Left kidney (tissue), 8 donors: ENCODE measurements around the gene LTB4R2. TPM values are rescaled to one million over a fixed set of nuclear protein-coding genes. Genes with fewer than 3 reads are reported as not detected.

Source experiments
- DNase-seq: peaks from one replicate; pipeline ENCODE4 v3.0.0-alpha.2; 2013
- long read RNA-seq, 8 donors: transcript quantifications; one replicate each; lab custom pipeline, GENCODE V29; 2026
- polyA plus RNA-seq: library from polyadenylated mRNA; unstranded; fragments of 120-200 nt; gene quantifications from one replicate; pipeline ENCODE4 v1.2.1, GENCODE V29; 2013; ENCODE audit not compliant: insufficient read length

LTB4R2 gene, protein sequence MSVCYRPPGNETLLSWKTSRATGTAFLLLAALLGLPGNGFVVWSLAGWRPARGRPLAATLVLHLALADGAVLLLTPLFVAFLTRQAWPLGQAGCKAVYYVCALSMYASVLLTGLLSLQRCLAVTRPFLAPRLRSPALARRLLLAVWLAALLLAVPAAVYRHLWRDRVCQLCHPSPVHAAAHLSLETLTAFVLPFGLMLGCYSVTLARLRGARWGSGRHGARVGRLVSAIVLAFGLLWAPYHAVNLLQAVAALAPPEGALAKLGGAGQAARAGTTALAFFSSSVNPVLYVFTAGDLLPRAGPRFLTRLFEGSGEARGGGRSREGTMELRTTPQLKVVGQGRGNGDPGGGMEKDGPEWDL
- 4.6 TPM for polyA plus RNA-seq
- long read RNA-seq, donor 1, transcript LTB4R2-202 (1 exons, 3,092 nt): major isoform, 21 of 21 reads
- long read RNA-seq, donor 1, partial matches to known transcripts: 0 of 21 reads
- long read RNA-seq, donor 1, other reads (novel, unspliced or antisense): 0 of 21 reads
- long read RNA-seq, donor 2, transcript LTB4R2-202 (1 exons, 3,092 nt): major isoform, 8 of 8 reads
- long read RNA-seq, donor 2, partial matches to known transcripts: 0 of 8 reads
- long read RNA-seq, donor 2, other reads (novel, unspliced or antisense): 0 of 8 reads
- long read RNA-seq, donor 3, transcript LTB4R2-202 (1 exons, 3,092 nt): major isoform, 8 of 8 reads
- long read RNA-seq, donor 3, partial matches to known transcripts: 0 of 8 reads
- long read RNA-seq, donor 3, other reads (novel, unspliced or antisense): 0 of 8 reads
- long read RNA-seq, donor 4, partial matches to known transcripts: 0 of 1 reads
- long read RNA-seq, donor 4, other reads (novel, unspliced or antisense): 0 of 1 reads
- long read RNA-seq, donor 5, transcript LTB4R2-202 (1 exons, 3,092 nt): major isoform, 5 of 5 reads
- long read RNA-seq, donor 5, partial matches to known transcripts: 0 of 5 reads
- long read RNA-seq, donor 5, other reads (novel, unspliced or antisense): 0 of 5 reads
- long read RNA-seq, donor 6, transcript LTB4R2-202 (1 exons, 3,092 nt): major isoform, 8 of 8 reads
- long read RNA-seq, donor 6, partial matches to known transcripts: 0 of 8 reads
- long read RNA-seq, donor 6, other reads (novel, unspliced or antisense): 0 of 8 reads
- long read RNA-seq, donor 7, transcript LTB4R2-202 (1 exons, 3,092 nt): major isoform, 11 of 11 reads
- long read RNA-seq, donor 7, partial matches to known transcripts: 0 of 11 reads
- long read RNA-seq, donor 7, other reads (novel, unspliced or antisense): 0 of 11 reads
- long read RNA-seq, donor 8, partial matches to known transcripts: 0 of 2 reads
- long read RNA-seq, donor 8, other reads (novel, unspliced or antisense): 0 of 2 reads

DNA sequence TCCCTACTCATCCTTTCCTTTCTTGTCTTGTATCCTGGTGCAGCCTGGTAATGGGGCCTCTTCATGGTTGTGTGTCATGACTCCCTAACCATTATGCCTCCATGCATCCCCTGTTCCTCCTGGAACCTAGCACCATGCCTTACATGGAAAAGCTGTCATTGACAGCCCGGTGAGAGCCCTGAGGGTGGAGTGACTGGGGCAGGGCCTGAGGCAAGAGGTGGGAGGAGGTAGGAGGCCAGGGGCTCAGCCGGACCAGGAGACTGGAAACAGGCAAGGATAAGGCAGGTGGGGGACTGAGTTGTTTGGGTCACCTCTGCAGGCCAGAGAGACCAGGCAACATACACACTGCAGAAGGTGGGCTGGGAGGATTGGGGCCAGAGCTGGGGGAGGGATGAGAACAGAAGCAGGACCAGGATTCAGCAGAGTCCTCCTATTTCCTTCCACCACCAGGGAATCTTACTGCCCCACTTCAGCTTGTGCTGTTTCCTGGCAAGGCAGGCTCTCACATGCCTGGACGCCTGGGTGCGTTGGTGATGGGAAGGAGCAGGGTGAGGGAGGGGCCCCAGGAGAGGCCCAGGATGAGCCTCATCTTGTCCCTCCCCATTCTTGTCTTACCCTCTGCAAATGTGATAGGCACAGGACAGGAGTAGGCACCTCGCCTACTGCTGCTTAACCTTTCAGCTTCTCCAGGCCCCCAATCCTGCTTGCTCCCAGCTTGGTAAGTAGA lies at the start of gene LTB4R2:
Gene LTB4R2 (plus strand): TSS at position 603 of the 727 bp plus-strand sequence. CDS start 525 bp downstream, outside the sequence.
- DNase-seq: no peak

GRCh38 chr14:24260780-24261157 lies 49.2 kb upstream of the LTB4R2 start:
- no peak for DNase-seq

DNA sequence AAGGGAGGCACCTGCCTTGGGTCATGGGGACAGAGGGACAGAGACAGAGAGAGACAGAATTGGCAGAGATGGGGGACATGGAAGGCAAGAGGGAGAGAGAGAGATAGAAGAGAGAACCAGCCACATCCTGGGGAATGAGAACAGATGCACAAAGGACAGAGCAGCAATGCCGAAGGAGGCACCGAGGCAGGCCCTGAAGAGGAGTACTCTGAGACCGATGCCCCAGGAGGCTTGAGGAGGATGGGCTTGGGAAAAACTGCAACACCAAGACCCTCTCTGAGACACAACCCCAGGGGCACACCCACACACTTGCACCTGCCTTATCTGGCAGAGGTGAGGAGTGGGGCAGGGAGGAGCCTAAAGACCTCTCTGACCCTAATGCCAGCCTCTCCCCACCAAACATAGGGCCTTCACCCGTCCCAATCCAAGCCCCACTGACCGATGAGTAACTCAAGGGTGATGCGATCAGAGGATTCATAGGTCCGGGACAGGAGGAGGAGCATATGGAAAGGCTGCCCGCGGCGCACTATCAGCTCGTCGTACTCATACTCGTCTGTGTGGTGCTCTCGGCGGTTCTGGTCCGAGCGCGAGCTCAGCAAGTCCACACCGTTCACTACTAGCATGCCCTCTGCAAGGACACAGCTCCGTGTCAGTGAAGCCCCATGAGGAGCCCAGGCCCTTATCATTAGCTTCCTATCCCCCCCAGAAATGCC lies 48.5 kb upstream of the LTB4R2 start:
- DNase-seq: no peak

GRCh38 chr14:24261969-24262327 lies 48.0 kb upstream of the LTB4R2 start:
- DNase-seq: no peak

DNA sequence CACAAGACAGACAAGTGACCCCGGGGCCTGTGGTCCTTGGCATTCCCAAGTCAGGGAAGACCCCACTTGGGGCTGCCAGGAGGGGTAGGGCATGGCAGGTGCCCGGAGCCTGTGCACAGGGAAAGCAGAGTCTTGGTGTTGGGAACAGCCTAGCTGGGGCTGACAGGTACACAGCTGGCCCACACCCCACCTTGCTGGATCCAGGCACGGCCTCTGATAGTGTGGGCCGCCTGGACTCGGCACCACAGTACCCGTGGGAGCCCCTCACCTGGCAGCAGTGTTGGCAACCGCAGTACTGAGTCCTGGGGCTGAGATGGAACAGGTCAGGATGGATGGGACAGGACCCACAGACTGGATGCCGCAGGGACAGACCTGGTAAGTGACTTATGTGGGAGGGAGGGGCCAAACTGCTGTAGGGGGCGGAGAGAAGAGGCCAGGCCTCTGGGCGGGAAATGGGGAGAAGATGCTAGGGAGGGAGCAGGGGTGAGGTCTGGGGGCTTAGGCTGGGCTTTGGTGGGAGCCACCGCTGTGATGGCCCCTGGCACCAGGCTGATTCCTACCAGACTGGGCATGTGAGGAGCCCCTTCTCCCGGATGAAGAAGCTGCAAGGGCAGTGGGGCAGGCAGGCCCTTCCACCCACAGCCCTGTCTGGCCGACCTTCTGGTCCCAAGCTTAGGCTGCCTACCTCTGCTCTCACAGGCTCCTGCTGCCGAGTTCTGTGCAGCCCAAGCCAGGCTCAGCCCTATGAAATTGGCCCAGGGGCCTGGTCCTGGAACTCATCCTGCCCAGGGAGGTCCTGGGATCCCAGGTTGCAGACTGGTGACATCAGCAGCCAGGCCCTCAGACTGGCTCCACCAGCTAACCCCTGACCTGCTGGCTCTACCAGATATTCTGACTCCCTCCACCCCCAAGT lies 46.9 kb upstream of the LTB4R2 start, which contains the start of gene TGM1:
Gene TGM1 (minus strand): TSS at position 357 of the 913 bp plus-strand sequence. CDS start 825 bp downstream, outside the sequence.
- DNase-seq: no peak

- no peak for DNase-seq
These were observed 46.1 kb upstream of the LTB4R2 start for GRCh38 chr14:24263848-24264247.

- no peak for DNase-seq
These were observed 45.6 kb upstream of the LTB4R2 start for GRCh38 chr14:24264298-24264697.

GRCh38 chr14:24266344-24267244 lies 43.3 kb upstream of the LTB4R2 start:
- DNase-seq: no peak

DNA sequence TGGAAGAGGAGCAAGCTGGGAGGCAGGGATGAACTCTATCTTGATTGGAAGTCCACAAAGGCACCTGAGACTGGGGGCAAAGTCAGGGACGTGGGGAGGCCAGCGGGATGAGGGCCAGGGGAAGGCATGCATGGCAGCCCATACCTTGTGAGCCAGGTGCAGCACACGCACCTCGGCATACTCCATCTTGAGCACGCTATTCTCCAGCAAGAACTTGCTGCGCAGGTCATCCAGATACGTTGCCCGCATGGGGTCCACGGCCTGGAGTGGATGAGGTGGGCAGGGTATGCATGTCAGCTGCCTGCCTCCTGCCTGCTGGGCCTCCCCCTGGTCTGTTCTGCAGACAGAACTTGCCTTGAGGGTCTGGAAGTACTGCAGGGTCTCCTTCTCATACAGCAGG lies 42.4 kb upstream of the LTB4R2 start:
- DNase-seq: no peak

DNA sequence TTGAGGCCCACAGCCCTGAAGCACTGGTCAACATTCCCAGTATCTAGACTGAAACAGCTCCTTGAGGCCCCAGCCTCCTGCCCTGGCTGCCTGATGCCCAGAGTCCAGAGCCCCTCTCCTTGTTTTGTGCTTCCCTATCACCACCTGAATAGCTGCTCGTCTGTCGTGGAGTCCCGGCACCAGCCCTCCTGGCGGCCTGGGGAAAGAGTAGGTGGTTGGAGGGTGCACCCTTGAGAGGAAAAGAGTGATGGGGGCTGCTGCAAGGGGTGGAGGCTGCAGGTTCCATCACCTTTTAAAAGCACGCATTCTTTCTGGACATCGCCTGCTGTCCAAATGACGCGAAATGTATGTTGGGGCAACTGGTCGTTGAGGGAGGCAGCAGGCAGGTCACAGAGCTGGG lies 41.7 kb upstream of the LTB4R2 start:
- DNase-seq: no peak

GRCh38 chr14:24269368-24269767 lies 40.6 kb upstream of the LTB4R2 start:
- DNase-seq: no peak

DNA sequence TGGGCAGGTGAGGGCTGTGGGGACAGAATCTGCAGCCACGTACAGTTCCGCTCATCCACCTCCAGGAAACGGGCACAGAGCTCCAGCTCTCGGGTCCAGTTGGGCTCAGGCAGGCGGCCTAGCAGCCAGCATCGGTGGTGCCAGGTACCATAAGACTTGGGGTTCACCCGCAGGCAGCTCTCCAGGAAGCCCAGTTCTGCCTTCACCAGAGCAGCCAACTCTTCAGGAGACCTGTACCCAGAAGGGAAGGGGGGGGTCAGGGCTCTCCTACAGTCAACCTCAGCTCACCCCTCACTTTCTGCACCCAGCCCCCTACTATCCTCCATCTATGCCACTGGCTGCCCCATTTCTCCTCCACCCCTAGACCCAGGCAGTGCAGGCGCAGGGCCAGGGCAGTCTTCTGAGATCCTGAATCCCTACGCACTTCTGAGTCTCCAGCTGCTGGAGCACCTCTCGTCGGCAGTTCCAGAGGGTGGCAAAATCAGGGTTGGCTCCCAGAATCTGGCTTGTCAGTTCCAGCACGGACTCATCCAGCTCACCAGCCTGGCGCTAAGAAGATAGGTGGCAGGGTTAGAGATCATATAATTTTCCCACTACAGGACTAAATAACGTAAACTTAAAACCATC lies 39.9 kb upstream of the LTB4R2 start:
- DNase-seq: no peak

- DNase-seq: no peak
These were observed 39.3 kb upstream of the LTB4R2 start for GRCh38 chr14:24270537-24271133.

- peak; percentile 88 for DNase-seq
These were observed 38.7 kb upstream of the LTB4R2 start, which contains the start of gene RABGGTA for GRCh38 chr14:24271134-24271833. TSS of gene RABGGTA (minus strand) at chr14:24271597. CDS start at chr14:24271115, 482 bp downstream.

DNA sequence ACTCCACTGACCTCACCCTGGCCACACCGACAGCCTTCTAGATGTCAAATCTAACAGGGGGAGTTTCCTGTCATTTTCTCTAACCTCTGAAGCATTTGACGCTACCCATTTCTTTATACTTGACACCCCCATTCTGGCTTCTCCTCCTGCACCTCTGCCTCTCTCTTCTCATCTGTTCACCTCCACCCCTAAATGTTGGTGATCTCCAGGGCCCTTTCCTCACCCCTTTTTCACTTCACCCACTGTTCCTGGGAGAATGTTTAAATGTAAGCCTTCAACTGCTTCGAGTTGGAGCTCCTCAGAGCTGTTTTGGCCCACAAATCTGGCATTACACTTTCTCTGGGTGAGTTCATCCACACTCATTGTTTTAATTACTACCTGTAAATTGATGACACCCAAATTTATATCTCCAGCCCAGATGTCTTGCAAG lies 38.1 kb upstream of the LTB4R2 start:
- no peak for DNase-seq

- DNase-seq: no peak
These were observed 37.5 kb upstream of the LTB4R2 start for GRCh38 chr14:24272467-24272866.
